HepG2 (cell line): ENCODE data around the gene DNMT3L. TPM values are rescaled to one million over a fixed set of nuclear protein-coding genes. Genes with fewer than 3 reads are reported as not detected.

Source experiments
- DPF2 ChIP-seq: sonication (generic); formaldehyde crosslinking; IDR thresholded peaks from 2 replicates; pipeline ENCODE4 v1.4.0; 2020; ENCODE audit warnings: mild to moderate bottlenecking, low read depth, missing genetic modification reagents, borderline replicate concordance
- HNF1B ChIP-seq: sonication (generic); formaldehyde crosslinking; IDR thresholded peaks from 2 replicates; pipeline ENCODE4 v1.5.1; 2020; ENCODE audit warnings: mild to moderate bottlenecking, moderate library complexity, missing genetic modification reagents
- MATR3 ChIP-seq: sonication (generic); formaldehyde crosslinking; IDR thresholded peaks from 2 replicates; pipeline ENCODE4 v1.4.0; 2020; ENCODE audit warnings: missing genetic modification reagents
- PHB2 ChIP-seq: fragments of 450-650 bp; IDR thresholded peaks from 2 replicates; pipeline ENCODE4 v1.6.1; 2018; ENCODE audit not compliant: partially characterized antibody
- SMAD3 ChIP-seq: sonication (generic); formaldehyde crosslinking; IDR thresholded peaks from 2 replicates; pipeline ENCODE4 v1.4.0; 2020; ENCODE audit warnings: missing genetic modification reagents
- SNAI1 ChIP-seq: sonication (generic); formaldehyde crosslinking; IDR thresholded peaks from 2 replicates; pipeline ENCODE4 v1.5.0; 2020; ENCODE audit warnings: mild to moderate bottlenecking, missing genetic modification reagents, borderline replicate concordance
- SOX6 ChIP-seq, 2 experiments: fragments of 450-650 bp in 1 of 2; sonication (generic) in 1 of 2; formaldehyde crosslinking in 1 of 2; IDR thresholded peaks; 2 replicates each; pipeline versions ENCODE4 v1.4.0 to v1.6.1; 2017 to 2020; ENCODE audit warnings: antibody characterized with exemption in 1 of 2, mild to moderate bottlenecking in 1 of 2, missing genetic modification reagents in 1 of 2
- YY1 ChIP-seq: IDR thresholded peaks from 2 replicates; pipeline ENCODE4 v1.6.1; 2011; ENCODE audit warnings: low read length, low read depth, moderate library complexity, mild to moderate bottlenecking; ENCODE audit not compliant: insufficient read depth, insufficient replicate concordance
- ZBTB37 ChIP-seq: sonication (generic); formaldehyde crosslinking; IDR thresholded peaks from 2 replicates; pipeline ENCODE4 v1.4.0; 2020; ENCODE audit warnings: mild to moderate bottlenecking, missing genetic modification reagents
- ZNF205 ChIP-seq: IDR thresholded peaks from 2 replicates; pipeline ENCODE4 v1.6.1; 2018; ENCODE audit warnings: missing biosample characterization, missing genetic modification reagents
- ZNF331 ChIP-seq: sonication (generic); formaldehyde crosslinking; IDR thresholded peaks from 2 replicates; pipeline ENCODE4 v1.4.0; 2020; ENCODE audit warnings: missing genetic modification reagents
- ZNF558 ChIP-seq: sonication (generic); formaldehyde crosslinking; IDR thresholded peaks from 2 replicates; pipeline ENCODE4 v1.9.0; 2022; ENCODE audit warnings: mild to moderate bottlenecking, missing genetic modification reagents, borderline replicate concordance
- polyA plus RNA-seq, 8 experiments: library from polyadenylated mRNA; depleted of rRNA in 3 of 8; stranded (reverse) in 7 of 8; unstranded in 1 of 8; fragments of >200 nt; fragmentation: Illumina TruSeq in 4 of 8; extraction: Trizol in 4 of 8; gene quantifications; 2 replicates each; pipeline versions ENCODE4 v1.2.1 to v1.2.3, GENCODE V29; 2011 to 2016; ENCODE audit warnings: low read depth in 4 of 8, missing spikeins in 1 of 8, mixed read lengths in 1 of 8; ENCODE audit not compliant: insufficient read depth in 1 of 8
- total RNA-seq, 5 experiments: library from RNA; depleted of rRNA; stranded (reverse); fragments of >200 nt; fragmentation: Illumina TruSeq; extraction: Trizol; gene quantifications; 2 replicates each; pipeline ENCODE4 v1.2.3, GENCODE V29; 2016; ENCODE audit warnings: low read depth in 1 of 5
- TF ChIP-seq, protein P1 (sequence below): sonication (generic); formaldehyde crosslinking; IDR thresholded peaks from 2 replicates; pipeline ENCODE4 v1.4.0; 2020; ENCODE audit warnings: missing genetic modification reagents, low read depth, mild to moderate bottlenecking, borderline replicate concordance
- TF ChIP-seq, protein P2 (sequence below), 2 experiments: sonication (generic) in 1 of 2; formaldehyde crosslinking in 1 of 2; IDR thresholded peaks; 2 replicates each; pipeline versions ENCODE4 v1.6.1 to v1.9.0; 2014 to 2022; ENCODE audit warnings: antibody characterized with exemption in 1 of 2, borderline replicate concordance in 1 of 2, inconsistent platforms in 1 of 2, low read depth in 1 of 2, missing genetic modification reagents in 1 of 2

Gene DNMT3L
- total and polyA plus RNA-seq, 2 of the 13 experiments (the other 11 are each of a cell fraction or from before 2014, with no cell fraction given), result 0.75 to 1.7 TPM

GRCh38 chr21:44303490-44303981, 41.8 kb upstream of the DNMT3L start (continued):
- TF ChIP-seq, protein P1, sequence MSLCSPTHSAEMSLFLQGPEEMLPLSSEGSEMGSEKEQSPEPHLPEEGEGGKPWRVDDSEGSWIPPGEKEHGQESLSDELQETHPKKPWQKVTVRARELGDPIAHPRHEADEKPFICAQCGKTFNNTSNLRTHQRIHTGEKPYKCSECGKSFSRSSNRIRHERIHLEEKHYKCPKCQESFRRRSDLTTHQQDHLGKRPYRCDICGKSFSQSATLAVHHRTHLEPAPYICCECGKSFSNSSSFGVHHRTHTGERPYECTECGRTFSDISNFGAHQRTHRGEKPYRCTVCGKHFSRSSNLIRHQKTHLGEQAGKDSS (CRISPR knock-in tag), result no peak; the same call in 1 of the 2 replicates
- TF ChIP-seq HNF1B (CRISPR knock-in tag) (peak; percentile 87), ZNF331 (CRISPR knock-in tag) (peak; percentile 58), ZNF558 (CRISPR knock-in tag) (no peak), SOX6 (IDR thresholded peaks at IDR 0.05) (no peak), SOX6 (CRISPR knock-in tag; IDR thresholded peaks at IDR 0.05) (peak; percentile 59; the same call in 1 of the 2 replicates), ZNF205 (0 out of 2 replicates have a peak, but pooled peaks have one; percentile 36), SNAI1 (no peak), PHB2 (no peak), YY1 (peak; percentile 77), DPF2 (CRISPR knock-in tag) (peak; percentile 73; the same call in 1 of the 2 replicates), ZBTB37 (CRISPR knock-in tag) (no peak), MATR3 (CRISPR knock-in tag) (no peak), SMAD3 (CRISPR knock-in tag) (0 out of 2 replicates have a peak, but pooled peaks have one; percentile 27)
- TF ChIP-seq, protein P2, sequence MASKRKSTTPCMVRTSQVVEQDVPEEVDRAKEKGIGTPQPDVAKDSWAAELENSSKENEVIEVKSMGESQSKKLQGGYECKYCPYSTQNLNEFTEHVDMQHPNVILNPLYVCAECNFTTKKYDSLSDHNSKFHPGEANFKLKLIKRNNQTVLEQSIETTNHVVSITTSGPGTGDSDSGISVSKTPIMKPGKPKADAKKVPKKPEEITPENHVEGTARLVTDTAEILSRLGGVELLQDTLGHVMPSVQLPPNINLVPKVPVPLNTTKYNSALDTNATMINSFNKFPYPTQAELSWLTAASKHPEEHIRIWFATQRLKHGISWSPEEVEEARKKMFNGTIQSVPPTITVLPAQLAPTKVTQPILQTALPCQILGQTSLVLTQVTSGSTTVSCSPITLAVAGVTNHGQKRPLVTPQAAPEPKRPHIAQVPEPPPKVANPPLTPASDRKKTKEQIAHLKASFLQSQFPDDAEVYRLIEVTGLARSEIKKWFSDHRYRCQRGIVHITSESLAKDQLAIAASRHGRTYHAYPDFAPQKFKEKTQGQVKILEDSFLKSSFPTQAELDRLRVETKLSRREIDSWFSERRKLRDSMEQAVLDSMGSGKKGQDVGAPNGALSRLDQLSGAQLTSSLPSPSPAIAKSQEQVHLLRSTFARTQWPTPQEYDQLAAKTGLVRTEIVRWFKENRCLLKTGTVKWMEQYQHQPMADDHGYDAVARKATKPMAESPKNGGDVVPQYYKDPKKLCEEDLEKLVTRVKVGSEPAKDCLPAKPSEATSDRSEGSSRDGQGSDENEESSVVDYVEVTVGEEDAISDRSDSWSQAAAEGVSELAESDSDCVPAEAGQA (IDR thresholded peaks at IDR 0.05; ENCODE audit: low read depth), result 0 out of 2 replicates have a peak, but pooled peaks have one; percentile 20
- TF ChIP-seq, protein P2 (CRISPR knock-in tag; IDR thresholded peaks at IDR 0.05; ENCODE audit: borderline replicate concordance), result no peak
